Neural cell (in vitro differentiated cells): ENCODE data around the gene TNFAIP8L3.

Experiments used
- EP300 ChIP-seq: fragments of 450-650 bp; conservative IDR thresholded peaks from 2 replicates; pipeline ENCODE4 v1.6.1; 2014; ENCODE audit warnings: antibody characterized with exemption, mild to moderate bottlenecking, moderate library complexity; ENCODE audit not compliant: poor library complexity, severe bottlenecking
- EZH2 ChIP-seq: fragments of 200-600, 300-800 bp; shearing (Covaris generic), sonication (generic); IDR thresholded peaks from 2 replicates; pipeline ENCODE4 v1.6.1; 2014; ENCODE audit warnings: antibody characterized with exemption, low read length, borderline replicate concordance, mild to moderate bottlenecking; ENCODE audit not compliant: insufficient read depth, poor library complexity, severe bottlenecking
- MXI1 ChIP-seq: fragments of 450-650 bp; conservative IDR thresholded peaks from 2 replicates; pipeline ENCODE4 v1.6.1; 2014; ENCODE audit warnings: antibody characterized with exemption, mild to moderate bottlenecking; ENCODE audit not compliant: poor library complexity, severe bottlenecking
- POLR2AphosphoS5 ChIP-seq: IDR thresholded peaks from 2 replicates; pipeline ENCODE4 v1.6.1; 2012
- RAD21 ChIP-seq: fragments of 450-650 bp; conservative IDR thresholded peaks from 2 replicates; pipeline ENCODE4 v1.6.1; 2014; ENCODE audit warnings: antibody characterized with exemption, mild to moderate bottlenecking, moderate library complexity
- REST ChIP-seq: IDR thresholded peaks from 2 replicates; pipeline ENCODE4 v1.6.1; 2012; ENCODE audit warnings: borderline replicate concordance
- SMC3 ChIP-seq: fragments of 450-650 bp; conservative IDR thresholded peaks from 2 replicates; pipeline ENCODE4 v1.6.1; 2014; ENCODE audit warnings: antibody characterized with exemption, mild to moderate bottlenecking, moderate library complexity; ENCODE audit not compliant: poor library complexity
- TAF1 ChIP-seq: IDR thresholded peaks from 2 replicates; pipeline ENCODE4 v1.6.1; 2012; ENCODE audit warnings: low read depth
- TF ChIP-seq, protein P1 (sequence below): fragments of 450-650 bp; IDR thresholded peaks from 2 replicates; pipeline ENCODE4 v1.5.1; 2014; ENCODE audit warnings: antibody characterized with exemption, mild to moderate bottlenecking, moderate library complexity; ENCODE audit not compliant: poor library complexity, severe bottlenecking

DNA sequence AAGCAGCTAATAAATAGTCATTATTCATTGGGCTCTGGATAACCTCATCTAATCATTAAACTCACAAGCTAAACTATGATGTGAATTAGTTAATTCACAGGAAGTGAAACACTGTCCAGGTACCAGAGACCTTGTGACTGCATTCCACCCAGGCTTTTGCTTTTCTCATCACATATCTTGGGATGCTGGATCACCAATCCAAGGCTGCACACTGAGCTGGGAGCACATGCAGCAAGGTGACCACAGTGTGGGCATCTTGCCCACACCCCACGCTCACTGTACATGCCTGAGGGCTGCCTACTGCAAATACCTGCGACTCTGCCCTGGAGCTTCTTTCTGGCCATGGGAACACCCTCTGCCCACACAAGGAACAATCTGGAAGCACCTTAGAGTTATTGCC lies 40.6 kb upstream of the TNFAIP8L3 start:
- TF ChIP-seq, protein P1, sequence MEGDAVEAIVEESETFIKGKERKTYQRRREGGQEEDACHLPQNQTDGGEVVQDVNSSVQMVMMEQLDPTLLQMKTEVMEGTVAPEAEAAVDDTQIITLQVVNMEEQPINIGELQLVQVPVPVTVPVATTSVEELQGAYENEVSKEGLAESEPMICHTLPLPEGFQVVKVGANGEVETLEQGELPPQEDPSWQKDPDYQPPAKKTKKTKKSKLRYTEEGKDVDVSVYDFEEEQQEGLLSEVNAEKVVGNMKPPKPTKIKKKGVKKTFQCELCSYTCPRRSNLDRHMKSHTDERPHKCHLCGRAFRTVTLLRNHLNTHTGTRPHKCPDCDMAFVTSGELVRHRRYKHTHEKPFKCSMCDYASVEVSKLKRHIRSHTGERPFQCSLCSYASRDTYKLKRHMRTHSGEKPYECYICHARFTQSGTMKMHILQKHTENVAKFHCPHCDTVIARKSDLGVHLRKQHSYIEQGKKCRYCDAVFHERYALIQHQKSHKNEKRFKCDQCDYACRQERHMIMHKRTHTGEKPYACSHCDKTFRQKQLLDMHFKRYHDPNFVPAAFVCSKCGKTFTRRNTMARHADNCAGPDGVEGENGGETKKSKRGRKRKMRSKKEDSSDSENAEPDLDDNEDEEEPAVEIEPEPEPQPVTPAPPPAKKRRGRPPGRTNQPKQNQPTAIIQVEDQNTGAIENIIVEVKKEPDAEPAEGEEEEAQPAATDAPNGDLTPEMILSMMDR: no peak
- no peak for TF ChIP-seq RAD21
- no peak for TF ChIP-seq EP300
- no peak for TF ChIP-seq POLR2AphosphoS5
- no peak for TF ChIP-seq EZH2
- no peak for TF ChIP-seq SMC3
- TF ChIP-seq REST: no peak
- no peak for TF ChIP-seq TAF1
- TF ChIP-seq MXI1: no peak
